GM23248 (cell line): ENCODE measurements around the gene CDK15.

Experiments
- EZH2 ChIP-seq: fragments of 200-600 bp; sonication (generic); IDR thresholded peaks from 2 replicates; pipeline ENCODE4 v1.6.1; 2018; ENCODE audit warnings: antibody characterized with exemption, mild to moderate bottlenecking; ENCODE audit not compliant: insufficient read depth, poor library complexity, severe bottlenecking
- EZH2phosphoT487 ChIP-seq: fragments of 200-600 bp; sonication (generic); IDR thresholded peaks from 2 replicates; pipeline ENCODE4 v1.6.1; 2018; ENCODE audit warnings: antibody characterized with exemption, moderate library complexity, mild to moderate bottlenecking, low read depth; ENCODE audit not compliant: insufficient read depth

DNA sequence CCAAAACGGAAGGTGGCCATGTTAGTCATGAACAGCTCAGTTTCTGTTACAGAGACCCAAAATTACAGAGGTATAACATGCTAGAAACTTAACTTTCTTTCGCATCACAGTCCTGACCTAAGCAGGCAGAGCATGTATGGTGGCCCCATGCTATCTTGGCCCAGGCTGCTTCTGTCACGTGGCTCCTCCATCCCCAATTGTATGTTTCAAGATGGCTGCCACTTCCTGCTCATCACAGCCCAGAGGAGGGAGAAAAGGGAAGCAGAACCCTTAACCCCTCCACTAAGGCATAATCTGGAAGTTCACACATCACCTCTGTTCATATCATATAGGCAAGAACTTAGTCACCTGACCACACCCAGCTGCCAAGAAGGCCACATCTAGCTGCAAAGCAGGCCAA lies 28.7 kb downstream of the CDK15 start:
- TF ChIP-seq EZH2 (no peak), EZH2phosphoT487 (no peak)
